HCT116 (cell line): ENCODE data around the gene MUC13.

Source experiments
- CEBPB ChIP-seq: IDR thresholded peaks from 2 replicates; pipeline ENCODE4 v1.6.1; 2012; ENCODE audit warnings: low read depth
- EZH2 ChIP-seq: fragments of 200-600 bp; sonication (generic); IDR thresholded peaks from 2 replicates; pipeline ENCODE4 v1.6.1; 2017; ENCODE audit warnings: antibody characterized with exemption, mixed run types
- EZH2phosphoT487 ChIP-seq: fragments of 200-600 bp; IDR thresholded peaks from 2 replicates; pipeline ENCODE4 v1.6.1; 2018; ENCODE audit warnings: antibody characterized with exemption, borderline replicate concordance
- POLR2A ChIP-seq: IDR thresholded peaks from 2 replicates; pipeline ENCODE4 v1.7.0; 2011; ENCODE audit warnings: borderline replicate concordance; ENCODE audit not compliant: insufficient read depth, insufficient read length; ENCODE audit errors: extremely low read depth
- POLR2AphosphoS5 ChIP-seq: IDR thresholded peaks from 2 replicates; pipeline ENCODE4 v1.6.1; 2011; ENCODE audit warnings: mild to moderate bottlenecking, low read depth, low read length, moderate library complexity
- SIN3A ChIP-seq: IDR thresholded peaks from 2 replicates; pipeline ENCODE4 v1.6.1; 2012; ENCODE audit warnings: low read depth
- TF ChIP-seq, protein P1 (sequence below), 3 experiments: fragments of 200-600 bp in 1 of 3; sonication (generic) in 1 of 3; IDR thresholded peaks in 2 of 3; conservative IDR thresholded peaks in 1 of 3; 2 replicates each; pipeline ENCODE4 v1.5.1; 2012 to 2017; ENCODE audit warnings: low read depth in 2 of 3, low read length in 2 of 3, antibody characterized with exemption in 1 of 3, borderline replicate concordance in 1 of 3, control low read depth in 1 of 3, mild to moderate bottlenecking in 1 of 3, mixed read lengths in 1 of 3, mixed run types in 1 of 3, moderate library complexity in 1 of 3; ENCODE audit not compliant: insufficient read depth in 1 of 3
- TF ChIP-seq, protein P2 (sequence below): IDR thresholded peaks from 2 replicates; pipeline ENCODE4 v1.6.1; 2012
- TF ChIP-seq, protein P3 (sequence below): IDR thresholded peaks from 2 replicates; pipeline ENCODE4 v1.6.1; 2012

DNA sequence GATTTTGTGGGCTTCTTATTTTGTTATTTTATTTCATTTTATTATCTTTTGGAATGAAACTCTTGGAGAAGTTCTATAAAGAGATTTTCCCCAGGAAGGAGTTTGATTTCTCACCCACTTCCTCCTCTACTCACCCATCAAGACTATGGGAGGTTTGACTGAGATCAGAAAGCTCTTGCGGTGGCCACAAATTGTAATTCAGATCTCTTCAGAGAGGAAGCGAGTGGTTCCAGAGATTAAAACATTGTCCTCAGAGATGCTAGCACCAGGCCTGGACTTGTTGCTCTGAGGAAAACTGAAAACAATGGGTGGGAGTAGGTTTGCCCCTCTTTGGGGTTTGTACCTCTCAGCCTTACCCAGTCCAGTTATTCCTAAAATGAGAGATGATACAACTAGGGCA, 8.1 kb upstream of the MUC13 start:
- no peak for TF ChIP-seq POLR2AphosphoS5
- TF ChIP-seq, protein P1, sequence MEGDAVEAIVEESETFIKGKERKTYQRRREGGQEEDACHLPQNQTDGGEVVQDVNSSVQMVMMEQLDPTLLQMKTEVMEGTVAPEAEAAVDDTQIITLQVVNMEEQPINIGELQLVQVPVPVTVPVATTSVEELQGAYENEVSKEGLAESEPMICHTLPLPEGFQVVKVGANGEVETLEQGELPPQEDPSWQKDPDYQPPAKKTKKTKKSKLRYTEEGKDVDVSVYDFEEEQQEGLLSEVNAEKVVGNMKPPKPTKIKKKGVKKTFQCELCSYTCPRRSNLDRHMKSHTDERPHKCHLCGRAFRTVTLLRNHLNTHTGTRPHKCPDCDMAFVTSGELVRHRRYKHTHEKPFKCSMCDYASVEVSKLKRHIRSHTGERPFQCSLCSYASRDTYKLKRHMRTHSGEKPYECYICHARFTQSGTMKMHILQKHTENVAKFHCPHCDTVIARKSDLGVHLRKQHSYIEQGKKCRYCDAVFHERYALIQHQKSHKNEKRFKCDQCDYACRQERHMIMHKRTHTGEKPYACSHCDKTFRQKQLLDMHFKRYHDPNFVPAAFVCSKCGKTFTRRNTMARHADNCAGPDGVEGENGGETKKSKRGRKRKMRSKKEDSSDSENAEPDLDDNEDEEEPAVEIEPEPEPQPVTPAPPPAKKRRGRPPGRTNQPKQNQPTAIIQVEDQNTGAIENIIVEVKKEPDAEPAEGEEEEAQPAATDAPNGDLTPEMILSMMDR (IDR thresholded peaks at IDR 0.05 in 2 of 3, conservative IDR thresholded peaks at IDR 0.05 in 1 of 3; ENCODE audit: borderline replicate concordance in 1 of 3, insufficient read depth in 1 of 3, low read depth in 2 of 3, low read length in 2 of 3), result no peak
- TF ChIP-seq EZH2phosphoT487, result no peak
- TF ChIP-seq, protein P2, sequence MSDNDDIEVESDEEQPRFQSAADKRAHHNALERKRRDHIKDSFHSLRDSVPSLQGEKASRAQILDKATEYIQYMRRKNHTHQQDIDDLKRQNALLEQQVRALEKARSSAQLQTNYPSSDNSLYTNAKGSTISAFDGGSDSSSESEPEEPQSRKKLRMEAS, result no peak
- no peak for TF ChIP-seq SIN3A
- TF ChIP-seq, protein P3, sequence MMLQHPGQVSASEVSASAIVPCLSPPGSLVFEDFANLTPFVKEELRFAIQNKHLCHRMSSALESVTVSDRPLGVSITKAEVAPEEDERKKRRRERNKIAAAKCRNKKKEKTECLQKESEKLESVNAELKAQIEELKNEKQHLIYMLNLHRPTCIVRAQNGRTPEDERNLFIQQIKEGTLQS, result no peak
- TF ChIP-seq CEBPB, result no peak
- no peak for TF ChIP-seq EZH2
- TF ChIP-seq POLR2A, result no peak
